Neural crest cell (in vitro differentiated cells): ENCODE measurements around the gene ITCH. TPM values are rescaled to one million over a fixed set of nuclear protein-coding genes. Genes with fewer than 3 reads are reported as not detected.
"Not testable (repeated sequence)": the region's sequence is repeated elsewhere in the genome, so short reads cannot be mapped to it uniquely, and the experiment has no call there.

Experiments used
- DNase-seq: peaks from one replicate; pipeline ENCODE4 v3.0.0; 2021; ENCODE audit warnings: low read depth, mixed read lengths, low spot score
- H3K27ac Mint-ChIP-seq: one replicate; pipeline ENCODE4 v1.8.0; 2021; ENCODE audit warnings: mild to moderate bottlenecking, mixed read lengths; ENCODE audit not compliant: unreplicated experiment
- H3K27me3 Mint-ChIP-seq: 2 replicates; pipeline ENCODE4 v1.8.0; 2021; ENCODE audit warnings: low read depth, mild to moderate bottlenecking, mixed read lengths
- H3K36me3 Mint-ChIP-seq: 2 replicates; pipeline ENCODE4 v1.8.0; 2021; ENCODE audit warnings: low read depth, mild to moderate bottlenecking, mixed read lengths
- H3K4me1 Mint-ChIP-seq: 2 replicates; pipeline ENCODE4 v1.8.0; 2021; ENCODE audit warnings: mixed read lengths
- H3K4me3 Mint-ChIP-seq: one replicate; pipeline ENCODE4 v1.8.0; 2021; ENCODE audit warnings: mild to moderate bottlenecking, mixed read lengths
- H3K9me3 Mint-ChIP-seq: 2 replicates; pipeline ENCODE4 v1.8.0; 2021; ENCODE audit warnings: mixed read lengths
- CTCF ChIP-seq: fragments of 200-600 bp; sonication (generic); conservative IDR thresholded peaks from 2 replicates; pipeline ENCODE4 v1.5.0; 2021; ENCODE audit warnings: antibody characterized with exemption, mild to moderate bottlenecking
- total RNA-seq: library from RNA; stranded (reverse); gene quantifications from 2 replicates; pipeline ENCODE4 v1.2.1, GENCODE V29; 2021

The ITCH gene
- total RNA-seq, 1 donor from 2014 or later = 69.3 TPM

GRCh38 chr20:34403063-34403827, 40.2 kb downstream of the ITCH start:
- H3K4me3 Mint-ChIP-seq = no peak overlapping the region
- H3K9me3 Mint-ChIP-seq = no peaks in the 10 kb centered on the region
- no peak for TF ChIP-seq CTCF
- no peak overlapping the region for H3K27ac Mint-ChIP-seq
- peaks cover 36% of the 10 kb centered on the region for H3K4me1 Mint-ChIP-seq
- peaks cover 4% of the 10 kb centered on the region for H3K36me3 Mint-ChIP-seq
- H3K27me3 Mint-ChIP-seq = no peaks in the 10 kb centered on the region
- no peak for DNase-seq

- Mint-ChIP-seq H3K4me1 (peaks cover 36% of the 10 kb centered on the region), H3K27me3 (no peaks in the 10 kb centered on the region), H3K9me3 (no peaks in the 10 kb centered on the region), H3K36me3 (peaks cover 9% of the 10 kb centered on the region), H3K4me3 (no peak overlapping the region), H3K27ac (no peak overlapping the region)
- no peak for DNase-seq
- no peak for TF ChIP-seq CTCF
These were observed 40.8 kb downstream of the ITCH start for GRCh38 chr20:34403908-34404307.

GRCh38 chr20:34404803-34405202, 41.7 kb downstream of the ITCH start:
- Mint-ChIP-seq H3K27ac (no peak overlapping the region), H3K36me3 (peaks cover 13% of the 10 kb centered on the region), H3K4me1 (peaks cover 36% of the 10 kb centered on the region), H3K27me3 (no peaks in the 10 kb centered on the region), H3K4me3 (no peak overlapping the region), H3K9me3 (no peaks in the 10 kb centered on the region)
- TF ChIP-seq CTCF = no peak
- DNase-seq = no peak

GRCh38 chr20:34405247-34405651, 42.2 kb downstream of the ITCH start:
- H3K27ac Mint-ChIP-seq, H3K4me3 Mint-ChIP-seq, H3K27me3 Mint-ChIP-seq, DNase-seq, H3K9me3 Mint-ChIP-seq: not testable (repeated sequence)
- H3K36me3 Mint-ChIP-seq = peaks cover 13% of the 10 kb centered on the region
- peaks cover 34% of the 10 kb centered on the region for H3K4me1 Mint-ChIP-seq

GRCh38 chr20:34405942-34406341, 42.9 kb downstream of the ITCH start:
- not testable (repeated sequence) for H3K27me3 Mint-ChIP-seq, H3K27ac Mint-ChIP-seq

GRCh38 chr20:34407962-34408474, 44.9 kb downstream of the ITCH start:
- Mint-ChIP-seq H3K4me3 (no peak overlapping the region), H3K36me3 (peaks cover 15% of the 10 kb centered on the region), H3K27me3 (no peaks in the 10 kb centered on the region), H3K9me3 (no peaks in the 10 kb centered on the region), H3K4me1 (peaks cover 11% of the 10 kb centered on the region), H3K27ac (no peak overlapping the region)
- DNase-seq = no peak
- no peak for TF ChIP-seq CTCF

More at GRCh38 chr20:34405942-34406341, 42.9 kb downstream of the ITCH start:
- H3K9me3 Mint-ChIP-seq, H3K4me3 Mint-ChIP-seq, DNase-seq: not testable (repeated sequence)
- H3K36me3 Mint-ChIP-seq = peaks cover 13% of the 10 kb centered on the region
- peaks cover 29% of the 10 kb centered on the region for H3K4me1 Mint-ChIP-seq
